K562 (cell line): ENCODE measurements around the gene HYOU1. TPM values are rescaled to one million over a fixed set of nuclear protein-coding genes. Genes with fewer than 3 reads are reported as not detected.
A peak's percentile ranks its signal among the peaks of the same experiment; 100 is the strongest.

Experiments used
- ATAC-seq: fragments of 200-7000 bp; cut with Tn5 transposase; 3 replicates; pipeline ENCODE4 v1.9.1; 2020; ENCODE audit warnings: moderate library complexity
- BruUV-seq: library from RNA; stranded (reverse); fragments of 400-500 nt; replicated peaks from 2 replicates; lab custom pipeline; 2021; lab: Mats Ljungman, UMichigan
- CTCF ChIA-PET: fragments of 300-600 bp; formaldehyde crosslinking; extraction: SDS; loops from one replicate; lab custom pipeline; 2021; ENCODE audit warnings: low intra/inter-chr PET ratio; lab: Yijun Ruan, JAX
- POLR2A ChIA-PET: fragments of 300-600, 350-650 bp; sonication (Branson Sonifier 250); formaldehyde crosslinking; extraction: SDS; loops from one replicate; lab custom pipeline; 2021; ENCODE audit warnings: antibody characterized with exemption, inconsistent platforms; lab: Yijun Ruan, JAX
- DNase-seq, 4 experiments: peaks; one replicate each; pipeline versions ENCODE4 v3.0.0 to v3.0.0-alpha.2; 2011 to 2018; ENCODE audit warnings: low spot score in 3 of 4, mixed read lengths in 3 of 4; ENCODE audit errors: extremely low read depth in 1 of 4
- FAIRE-seq: peaks from 2 replicates; lab custom pipeline; 2011; peaks lifted over from hg19 to GRCh38; lab: Jason Lieb, UNC
- H2AFZ ChIP-seq: 2 replicates; pipeline ENCODE4 v1.6.0; 2011; ENCODE audit warnings: low read depth, low read length, control low read depth, inconsistent platforms
- H3K27ac ChIP-seq: fragments of 200-600 bp; 3 replicates; pipeline ENCODE4 v1.8.0; 2011; ENCODE audit warnings: low read depth, mild to moderate bottlenecking, control low read depth, inconsistent platforms, low read length, moderate library complexity, mixed read lengths; ENCODE audit errors: extremely low read depth
- H3K27me3 ChIP-seq, 2 experiments: fragments of 300-600 bp in 1 of 2; 2 replicates in 1 of 2; 3 replicates in 1 of 2; pipeline versions ENCODE4 v1.6.0 to v1.8.0; 2011; ENCODE audit warnings: inconsistent platforms in 2 of 2, low read length in 2 of 2, mild to moderate bottlenecking in 1 of 2, mixed read lengths in 1 of 2, moderate library complexity in 1 of 2; ENCODE audit not compliant: control insufficient read depth in 2 of 2, insufficient read depth in 2 of 2
- H3K36me3 ChIP-seq: fragments of 300-600 bp; 3 replicates; pipeline ENCODE4 v1.8.0; 2011; ENCODE audit warnings: mild to moderate bottlenecking, low read length, inconsistent platforms; ENCODE audit not compliant: control insufficient read depth, insufficient read depth
- H3K4me1 ChIP-seq, 2 experiments: fragments of 200-600 bp in 1 of 2; replicated peaks in 1 of 2; 2 replicates in 1 of 2; 3 replicates in 1 of 2; pipeline versions ENCODE4 v1.5.1 to v1.8.0; 2011; ENCODE audit warnings: inconsistent platforms in 2 of 2, low read length in 2 of 2, mild to moderate bottlenecking in 1 of 2, mixed read lengths in 1 of 2, moderate library complexity in 1 of 2; ENCODE audit not compliant: control insufficient read depth in 2 of 2, insufficient read depth in 2 of 2
- H3K4me2 ChIP-seq: 2 replicates; pipeline ENCODE4 v1.6.1; 2011; ENCODE audit warnings: low read length, control low read depth, inconsistent platforms, mixed read lengths; ENCODE audit not compliant: insufficient read depth
- H3K4me3 ChIP-seq: fragments of 200-600 bp; sonication (generic), shearing (Covaris generic); 2 replicates; pipeline ENCODE4 v1.5.1; 2016; ENCODE audit warnings: control low read depth, inconsistent platforms
- H3K79me2 ChIP-seq: fragments of 200-600 bp; 3 replicates; pipeline ENCODE4 v1.8.0; 2011; ENCODE audit warnings: low read length, inconsistent platforms; ENCODE audit not compliant: control insufficient read depth, insufficient read depth
- H3K9ac ChIP-seq, 2 experiments: 2 replicates each; pipeline versions ENCODE4 v1.6.0 to v1.6.1; 2011; ENCODE audit warnings: low read depth in 2 of 2, low read length in 2 of 2, control low read depth in 1 of 2, inconsistent platforms in 1 of 2, mild to moderate bottlenecking in 1 of 2, mixed read lengths in 1 of 2; ENCODE audit not compliant: insufficient read depth in 1 of 2
- H3K9me1 ChIP-seq: one replicate; pipeline ENCODE4 v1.6.0; 2011; ENCODE audit warnings: inconsistent platforms, mild to moderate bottlenecking, low read length, moderate library complexity; ENCODE audit not compliant: control insufficient read depth, insufficient read depth
- H3K9me3 ChIP-seq: replicated peaks from 2 replicates; pipeline ENCODE4 v1.5.1; 2011; ENCODE audit warnings: low read depth, low read length, inconsistent platforms; ENCODE audit not compliant: control insufficient read depth, insufficient read depth
- H4K20me1 ChIP-seq: replicated peaks from 2 replicates; pipeline ENCODE4 v1.6.1; 2011; ENCODE audit warnings: low read length, inconsistent platforms, mixed read lengths; ENCODE audit not compliant: control insufficient read depth, insufficient read depth
- FOSL1 ChIP-seq: fragments of 200-800 bp; sonication (Bioruptor generic); conservative IDR thresholded peaks from 2 replicates; pipeline ENCODE4 v1.6.1; 2016; ENCODE audit warnings: missing genetic modification characterization, missing compliant biosample characterization
- FOXA1 ChIP-seq: fragments of 450-650 bp; IDR thresholded peaks from 2 replicates; pipeline ENCODE4 v1.6.1; 2016; ENCODE audit warnings: mild to moderate bottlenecking, borderline replicate concordance
- FOXM1 ChIP-seq, 2 experiments: fragments of 450-650 bp in 1 of 2; sonication (generic) in 1 of 2; formaldehyde crosslinking in 1 of 2; IDR thresholded peaks; 2 replicates each; pipeline versions ENCODE4 v1.6.1 to v1.9.0; 2017 to 2022; ENCODE audit warnings: low read depth in 2 of 2, mild to moderate bottlenecking in 2 of 2, missing genetic modification reagents in 1 of 2, moderate library complexity in 1 of 2
- HDGF ChIP-seq: fragments of 450-650 bp; IDR thresholded peaks from 2 replicates; pipeline ENCODE4 v1.6.1; 2016
- JUN ChIP-seq, 2 experiments: sonication (generic) in 1 of 2; formaldehyde crosslinking in 1 of 2; IDR thresholded peaks; 2 replicates each; pipeline versions ENCODE4 v1.6.1 to v1.8.0; 2012 to 2022; ENCODE audit warnings: borderline replicate concordance in 2 of 2, mild to moderate bottlenecking in 2 of 2, improper control_type of control experiment in 1 of 2, low read depth in 1 of 2, low read length in 1 of 2, missing genetic modification reagents in 1 of 2
- KLF16 ChIP-seq: IDR thresholded peaks from 2 replicates; pipeline ENCODE4 v1.6.1; 2016; ENCODE audit warnings: antibody characterized with exemption
- KLF6 ChIP-seq: fragments of 250-450 bp; sonication (Bioruptor Pico); IDR thresholded peaks from 2 replicates; pipeline ENCODE4 v1.4.0; 2020; ENCODE audit warnings: mild to moderate bottlenecking, moderate library complexity, borderline replicate concordance
- NBN ChIP-seq: fragments of 450-650 bp; IDR thresholded peaks from 2 replicates; pipeline ENCODE4 v1.6.1; 2016; ENCODE audit warnings: low read depth, mild to moderate bottlenecking
- NCOA1 ChIP-seq: fragments of 450-650 bp; IDR thresholded peaks from 2 replicates; pipeline ENCODE4 v1.6.1; 2016; ENCODE audit warnings: low read depth
- ZKSCAN3 ChIP-seq: fragments of 250-450 bp; sonication (Bioruptor Pico); IDR thresholded peaks from 2 replicates; pipeline ENCODE4 v1.4.0; 2020
- ZNF174 ChIP-seq: fragments of 250-450 bp; sonication (Bioruptor Pico); IDR thresholded peaks from 2 replicates; pipeline ENCODE4 v1.4.0; 2020; ENCODE audit warnings: mild to moderate bottlenecking
- ZNF212 ChIP-seq: fragments of 450-650 bp; formaldehyde crosslinking; IDR thresholded peaks from 2 replicates; pipeline ENCODE4 v1.4.0; 2020; ENCODE audit warnings: mild to moderate bottlenecking
- ZNF217 ChIP-seq: sonication (generic); formaldehyde crosslinking; IDR thresholded peaks from 2 replicates; pipeline ENCODE4 v1.8.0; 2022; ENCODE audit warnings: mild to moderate bottlenecking, missing genetic modification reagents
- ZZZ3 ChIP-seq: fragments of 450-650 bp; IDR thresholded peaks from 2 replicates; pipeline ENCODE4 v1.6.1; 2016; ENCODE audit warnings: antibody characterized with exemption, mild to moderate bottlenecking, moderate library complexity
- WGBS: fragments of 100-300 bp; shearing (Covaris generic); methylation state at CpG from one replicate; pipeline ENCODE4 v1.1.6; 2016; ENCODE audit warnings: low coverage, mixed read lengths; ENCODE audit not compliant: insufficient coverage; ENCODE audit errors: missing lambda C conversion rate; 5-methylcytosine and 5-hydroxymethylcytosine counted together
- in situ Hi-C: fragments of 300-500 bp; cut with MboI; formaldehyde crosslinking; loops from 4 replicates; pipeline ENCODE4 v1.15.0; 2018; ENCODE audit warnings: inconsistent platforms, mixed read lengths
- intact Hi-C: fragments of 100-400 bp; cut with micrococcal nuclease; formaldehyde crosslinking; loops from 2 replicates; pipeline ENCODE4 v1.14.2; 2022
- polyA plus RNA-seq, 8 experiments: library from polyadenylated mRNA; depleted of rRNA in 4 of 8; stranded (reverse) in 5 of 8; unstranded in 3 of 8; fragments of >200 nt; fragmentation: Nextera tagmentation in 2 of 8; fragmentation: Illumina TruSeq in 1 of 8; extraction: Ambion mirVana in 2 of 8; extraction: Trizol in 1 of 8; gene quantifications; 2 replicates each; pipeline versions ENCODE4 v1.2.1 to v1.2.3, GENCODE V29; 2011 to 2014; ENCODE audit warnings: inconsistent platforms in 1 of 8, missing spikeins in 1 of 8
- total RNA-seq, 7 experiments: library from RNA; depleted of rRNA in 6 of 7; stranded (reverse); fragments of >200 nt in 6 of 7; fragmentation: Illumina TruSeq in 2 of 7; extraction: Trizol in 2 of 7; gene quantifications; 2 replicates each; pipeline versions ENCODE4 v1.2.1 to v1.2.3, GENCODE V29; 2011 to 2021; ENCODE audit warnings: low replicate concordance in 1 of 7
- TF ChIP-seq, protein P1 (sequence below): fragments of 250-450 bp; sonication (Bioruptor Pico); IDR thresholded peaks from 2 replicates; pipeline ENCODE4 v1.5.0; 2021; ENCODE audit warnings: mild to moderate bottlenecking, borderline replicate concordance

HYOU1 gene
- total and polyA plus RNA-seq, 9 of the 15 experiments (the other 6 are each of a cell fraction or from before 2014, with no cell fraction given) = 19.5 to 197 (median 128) TPM

DNA sequence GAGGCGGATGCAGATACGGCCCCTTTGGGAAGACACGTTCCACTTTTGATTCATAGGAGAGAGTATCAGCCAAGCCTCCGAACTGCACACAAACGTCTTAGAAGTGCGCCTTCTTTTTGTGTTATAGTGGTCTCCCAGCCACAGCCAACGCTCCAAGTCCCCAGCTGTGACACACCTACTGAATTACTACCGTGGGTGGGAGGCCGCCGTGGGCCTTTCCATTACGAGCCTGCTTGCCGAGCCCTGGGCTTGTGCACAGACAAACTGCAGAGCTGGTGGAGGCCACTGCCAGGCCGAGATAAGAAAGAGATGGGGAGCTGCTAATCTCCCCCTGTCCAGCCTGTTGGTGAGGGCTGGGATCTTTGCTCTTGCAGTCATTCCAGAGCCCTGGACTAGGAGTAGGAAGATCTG, 28.4 kb upstream of the HYOU1 start:
- no peaks in the 10 kb centered on the region; the same call in 1 of the 2 replicates for H4K20me1 ChIP-seq
- BruUV-seq = TSS peak; percentile 79
- H3K4me2 ChIP-seq = peak overlapping the region; percentile 96
- ChIA-PET CTCF (no interaction called here), POLR2A (interaction anchor here (0.6 to 5.8 kb wide), 13 partner anchors 9 to 1258 kb away, joined by 3 to 61 read pairs (median 4); partner anchors contain the start of genes DPAGT1, HYOU1 and VPS11)
- H3K79me2 ChIP-seq = peaks cover 54% of the 10 kb centered on the region
- DNase-seq (peak; percentile 52 to 92 (median 68)), FAIRE-seq (peak; percentile 94), ATAC-seq (peak; percentile 49)
- peaks cover 25 to 46% of the 10 kb centered on the region in 2 experiments; a peak in 4 of 5 replicates for H3K4me1 ChIP-seq
- H3K27ac ChIP-seq = peak overlapping the region; percentile 99
- H3K9me1 ChIP-seq = no peaks in the 10 kb centered on the region
- intact Hi-C loops (loop anchor here (2.0 to 5.0 kb wide), 2 partner anchors 19 to 68 kb away; partner anchors contain the start of genes RPS25, TRAPPC4 and VPS11), in situ Hi-C loops (no loop called here)
- H2AFZ ChIP-seq = peak overlapping the region; percentile 30; the same call in 1 of the 2 replicates
- H3K9ac ChIP-seq = peak overlapping the region; percentile 91 to 93
- H3K4me3 ChIP-seq = peak overlapping the region; percentile 79
- no peaks in the 10 kb centered on the region for H3K9me3 ChIP-seq
- no peaks in the 10 kb centered on the region for H3K27me3 ChIP-seq
- H3K36me3 ChIP-seq = peaks cover 48% of the 10 kb centered on the region
- WGBS = under 1% methylated on average over 13 of the region's 13 CpGs
- TF ChIP-seq ZNF212 (CRISPR knock-in tag) (no peak), FOXM1 (IDR thresholded peaks at IDR 0.05; ENCODE audit: low read depth) (peak; percentile 64), FOXM1 (CRISPR knock-in tag; IDR thresholded peaks at IDR 0.05; ENCODE audit: low read depth) (no peak), KLF6 (CRISPR knock-in tag) (no peak), HDGF (no peak), NCOA1 (peak; percentile 55; the same call in 1 of the 2 replicates), KLF16 (peak; percentile 93), NBN (peak; percentile 60; the same call in 1 of the 2 replicates), ZKSCAN3 (CRISPR knock-in tag) (no peak), ZNF217 (CRISPR knock-in tag) (no peak), JUN (IDR thresholded peaks at IDR 0.05; ENCODE audit: borderline replicate concordance, low read depth, low read length) (no peak), JUN (CRISPR knock-in tag; IDR thresholded peaks at IDR 0.05; ENCODE audit: borderline replicate concordance) (no peak), ZNF174 (CRISPR knock-in tag) (no peak), FOSL1 (tag) (peak; percentile 32), FOXA1 (no peak), ZZZ3 (no peak)
- TF ChIP-seq, protein P1, sequence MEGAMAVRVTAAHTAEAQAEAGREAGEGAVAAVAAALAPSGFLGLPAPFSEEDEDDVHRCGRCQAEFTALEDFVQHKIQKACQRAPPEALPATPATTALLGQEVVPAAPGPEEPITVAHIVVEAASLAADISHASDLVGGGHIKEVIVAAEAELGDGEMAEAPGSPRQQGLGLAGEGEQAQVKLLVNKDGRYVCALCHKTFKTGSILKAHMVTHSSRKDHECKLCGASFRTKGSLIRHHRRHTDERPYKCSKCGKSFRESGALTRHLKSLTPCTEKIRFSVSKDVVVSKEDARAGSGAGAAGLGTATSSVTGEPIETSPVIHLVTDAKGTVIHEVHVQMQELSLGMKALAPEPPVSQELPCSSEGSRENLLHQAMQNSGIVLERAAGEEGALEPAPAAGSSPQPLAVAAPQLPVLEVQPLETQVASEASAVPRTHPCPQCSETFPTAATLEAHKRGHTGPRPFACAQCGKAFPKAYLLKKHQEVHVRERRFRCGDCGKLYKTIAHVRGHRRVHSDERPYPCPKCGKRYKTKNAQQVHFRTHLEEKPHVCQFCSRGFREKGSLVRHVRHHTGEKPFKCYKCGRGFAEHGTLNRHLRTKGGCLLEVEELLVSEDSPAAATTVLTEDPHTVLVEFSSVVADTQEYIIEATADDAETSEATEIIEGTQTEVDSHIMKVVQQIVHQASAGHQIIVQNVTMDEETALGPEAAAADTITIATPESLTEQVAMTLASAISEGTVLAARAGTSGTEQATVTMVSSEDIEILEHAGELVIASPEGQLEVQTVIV (CRISPR knock-in tag) = no peak
